Endothelial cell of umbilical vein (primary cell): ENCODE measurements around the gene S1PR5.

Source experiments
- EZH2 ChIP-seq: IDR thresholded peaks from 2 replicates; pipeline ENCODE4 v1.6.1; 2012; ENCODE audit warnings: borderline replicate concordance, low read depth, mild to moderate bottlenecking, moderate library complexity, low read length, inconsistent platforms; ENCODE audit not compliant: severe bottlenecking
- FOS ChIP-seq: IDR thresholded peaks from 2 replicates; pipeline ENCODE4 v1.6.1; 2011; ENCODE audit warnings: mild to moderate bottlenecking, low read length, moderate library complexity, borderline replicate concordance; ENCODE audit not compliant: insufficient read depth
- GATA2 ChIP-seq: IDR thresholded peaks from 2 replicates; pipeline ENCODE4 v1.7.0; 2011; ENCODE audit warnings: low read depth, mild to moderate bottlenecking, moderate library complexity, mixed read lengths, low read length; ENCODE audit not compliant: insufficient read length, insufficient read depth
- JUN ChIP-seq: IDR thresholded peaks from 2 replicates; pipeline ENCODE4 v1.6.1; 2011; ENCODE audit warnings: borderline replicate concordance, low read depth; ENCODE audit not compliant: insufficient read length, insufficient read depth
- MYC ChIP-seq: IDR thresholded peaks from one replicate; pipeline ENCODE4 v1.6.1; 2011; ENCODE audit warnings: mild to moderate bottlenecking, low read depth, low read length
- POLR2A ChIP-seq: IDR thresholded peaks from 2 replicates; pipeline ENCODE4 v1.6.1; 2012; ENCODE audit warnings: low read depth, mild to moderate bottlenecking, control low read depth, low read length
- POLR2AphosphoS5 ChIP-seq: IDR thresholded peaks from 2 replicates; pipeline ENCODE4 v1.6.1; 2012; ENCODE audit warnings: low read depth, mild to moderate bottlenecking, control low read depth, low read length, moderate library complexity; ENCODE audit not compliant: insufficient read depth
- TF ChIP-seq, protein P1 (sequence below), 2 donors: IDR thresholded peaks; 1 replicate in 1 of 2; 2 replicates in 1 of 2; pipeline ENCODE4 v1.5.1; 2011; ENCODE audit warnings: low read length in 2 of 2, mild to moderate bottlenecking in 2 of 2, moderate library complexity in 2 of 2, control low read depth in 1 of 2, inconsistent platforms in 1 of 2, low read depth in 1 of 2; ENCODE audit not compliant: insufficient read depth in 1 of 2; ENCODE audit errors: extremely low read depth in 1 of 2
- TF ChIP-seq, protein P2 (sequence below): IDR thresholded peaks from 2 replicates; pipeline ENCODE4 v1.6.1; 2011; ENCODE audit not compliant: insufficient read depth, insufficient read length

DNA sequence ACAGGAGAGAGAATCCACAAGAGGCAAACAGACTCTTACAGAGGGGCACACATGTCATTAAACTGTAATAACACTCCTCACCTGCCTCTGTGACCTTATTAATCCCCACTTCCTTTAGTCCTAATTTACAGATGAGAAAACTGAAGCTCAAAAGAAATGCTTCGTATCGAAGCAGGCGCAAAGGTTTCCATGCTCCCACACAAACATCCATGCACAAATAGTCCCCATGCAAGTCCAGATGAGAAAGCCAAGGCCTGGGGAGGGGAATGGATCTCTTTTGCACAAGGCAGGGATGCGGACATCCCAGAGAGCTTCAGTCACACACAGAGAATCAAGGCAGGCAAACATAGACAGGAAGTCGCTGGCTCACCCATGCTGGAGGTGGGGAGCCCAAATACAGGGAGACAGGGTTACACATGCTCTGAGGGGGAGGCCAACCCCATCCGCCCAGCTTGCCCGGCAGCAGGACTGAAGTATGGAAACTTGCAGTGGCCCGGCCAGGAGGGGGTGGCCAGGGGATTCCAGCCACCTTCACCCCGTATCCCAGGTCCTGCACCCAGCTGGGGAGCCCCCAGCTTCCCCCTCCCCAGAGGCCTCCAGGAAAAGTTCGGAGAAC is 468 bp downstream of the S1PR5 start:
- TF ChIP-seq POLR2AphosphoS5 (no peak), POLR2A (no peak), EZH2 (no peak), MYC (no peak), FOS (no peak), JUN (no peak), GATA2 (no peak)
- TF ChIP-seq, protein P1, sequence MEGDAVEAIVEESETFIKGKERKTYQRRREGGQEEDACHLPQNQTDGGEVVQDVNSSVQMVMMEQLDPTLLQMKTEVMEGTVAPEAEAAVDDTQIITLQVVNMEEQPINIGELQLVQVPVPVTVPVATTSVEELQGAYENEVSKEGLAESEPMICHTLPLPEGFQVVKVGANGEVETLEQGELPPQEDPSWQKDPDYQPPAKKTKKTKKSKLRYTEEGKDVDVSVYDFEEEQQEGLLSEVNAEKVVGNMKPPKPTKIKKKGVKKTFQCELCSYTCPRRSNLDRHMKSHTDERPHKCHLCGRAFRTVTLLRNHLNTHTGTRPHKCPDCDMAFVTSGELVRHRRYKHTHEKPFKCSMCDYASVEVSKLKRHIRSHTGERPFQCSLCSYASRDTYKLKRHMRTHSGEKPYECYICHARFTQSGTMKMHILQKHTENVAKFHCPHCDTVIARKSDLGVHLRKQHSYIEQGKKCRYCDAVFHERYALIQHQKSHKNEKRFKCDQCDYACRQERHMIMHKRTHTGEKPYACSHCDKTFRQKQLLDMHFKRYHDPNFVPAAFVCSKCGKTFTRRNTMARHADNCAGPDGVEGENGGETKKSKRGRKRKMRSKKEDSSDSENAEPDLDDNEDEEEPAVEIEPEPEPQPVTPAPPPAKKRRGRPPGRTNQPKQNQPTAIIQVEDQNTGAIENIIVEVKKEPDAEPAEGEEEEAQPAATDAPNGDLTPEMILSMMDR (IDR thresholded peaks at IDR 0.05; ENCODE audit: extremely low read depth in 1 of 2, insufficient read depth in 1 of 2, low read depth in 1 of 2, low read length in 2 of 2): no peak
- TF ChIP-seq, protein P2, sequence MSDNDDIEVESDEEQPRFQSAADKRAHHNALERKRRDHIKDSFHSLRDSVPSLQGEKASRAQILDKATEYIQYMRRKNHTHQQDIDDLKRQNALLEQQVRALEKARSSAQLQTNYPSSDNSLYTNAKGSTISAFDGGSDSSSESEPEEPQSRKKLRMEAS: no peak
